NCI-H2107 treated with DMSO at 0.1 percent for 48 hours (cell line): Measurements from ENCODE around the gene ARMH2.

ENCODE experiments used
- DNase-seq: peaks from one replicate; lab custom pipeline; 2025; ENCODE audit not compliant: unreplicated experiment; lab: John Stamatoyannopoulos, UW

The ARMH2 gene

DNA sequence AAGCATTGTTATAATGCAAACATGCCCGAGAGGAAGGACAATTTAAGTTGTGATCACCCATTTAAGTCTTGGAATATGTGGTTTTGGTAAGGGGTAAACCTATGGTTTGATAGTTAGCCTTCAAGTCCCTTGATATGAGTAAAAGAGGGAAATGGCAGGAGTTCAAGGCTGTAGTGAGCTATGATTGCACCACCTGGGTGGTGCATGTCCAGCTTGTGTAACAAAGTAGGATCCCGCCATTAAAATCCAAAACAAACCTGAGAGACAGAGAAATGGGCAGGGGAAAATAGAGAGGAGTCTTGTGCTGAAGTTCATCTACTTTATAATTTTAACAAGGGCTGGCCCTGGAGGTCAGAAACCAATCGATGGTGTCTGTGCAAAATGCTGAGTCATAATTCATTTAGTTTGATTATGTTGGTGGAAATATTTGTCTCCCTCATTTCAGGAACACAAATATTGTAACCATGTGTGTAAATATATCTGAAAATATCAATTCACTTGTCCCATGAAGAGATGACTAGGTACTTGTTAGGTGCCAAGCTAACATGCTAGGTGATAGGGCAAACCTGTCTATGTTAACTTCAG is 23.2 kb upstream of the ARMH2 start:
- no peak for DNase-seq

DNA sequence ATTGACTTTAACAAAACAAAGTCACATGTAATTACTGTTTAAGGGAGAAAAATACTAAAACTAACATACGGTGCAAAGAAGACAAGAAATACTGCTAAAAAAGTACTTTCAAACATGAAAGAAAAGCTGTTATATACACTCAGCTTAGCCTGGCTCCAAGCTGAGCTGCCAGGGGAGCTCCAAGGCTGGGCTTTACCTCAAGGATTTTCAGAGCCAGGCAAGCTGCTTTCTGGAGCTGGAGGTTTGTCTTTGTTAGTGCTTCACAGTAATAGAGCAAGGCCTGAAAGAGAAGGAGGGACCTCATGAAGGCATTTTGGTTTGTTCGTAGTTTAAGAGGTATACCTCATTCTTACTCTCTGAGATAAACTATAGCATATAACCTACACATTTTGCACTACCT is 19.6 kb upstream of the ARMH2 start:
- no peak for DNase-seq

DNA sequence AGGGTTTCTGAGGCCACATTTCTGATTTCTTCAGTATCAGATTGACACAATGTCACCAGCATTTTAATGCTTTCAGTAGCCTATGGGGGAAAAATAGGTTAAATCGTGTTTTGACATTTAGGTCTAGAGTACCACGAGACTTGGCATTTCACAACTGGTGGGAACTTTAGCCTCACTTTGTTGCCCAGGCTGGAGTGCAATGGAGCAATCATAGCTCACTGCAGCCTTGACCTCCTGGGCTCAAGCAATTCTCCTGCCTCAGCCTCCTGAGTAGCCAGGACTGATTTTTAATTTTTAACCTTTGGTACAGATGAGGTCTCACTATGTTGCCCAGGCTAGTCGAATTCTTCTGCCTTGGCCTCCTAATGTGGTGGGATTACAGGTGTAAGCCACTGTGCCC is 11.0 kb upstream of the ARMH2 start:
- DNase-seq: no peak

DNA sequence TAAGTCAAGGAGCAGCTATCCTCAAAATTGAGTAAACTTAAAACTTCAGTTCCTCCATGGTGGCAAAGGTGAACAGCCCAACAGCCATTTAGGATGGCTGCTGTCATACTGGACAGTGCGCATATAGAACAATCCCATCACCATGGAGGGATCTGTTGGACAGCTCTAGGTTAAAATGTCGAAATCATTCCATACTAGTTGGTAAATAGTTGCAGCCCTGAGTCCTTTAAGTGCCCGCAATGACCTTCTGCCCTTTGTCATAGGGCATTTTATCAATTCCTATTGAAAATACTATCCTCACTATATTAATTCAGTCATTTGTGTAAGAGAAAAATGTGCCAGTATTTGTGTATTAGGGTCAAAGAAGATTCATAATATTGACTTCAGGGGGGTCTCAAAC is 8.9 kb upstream of the ARMH2 start:
- no peak for DNase-seq

DNA sequence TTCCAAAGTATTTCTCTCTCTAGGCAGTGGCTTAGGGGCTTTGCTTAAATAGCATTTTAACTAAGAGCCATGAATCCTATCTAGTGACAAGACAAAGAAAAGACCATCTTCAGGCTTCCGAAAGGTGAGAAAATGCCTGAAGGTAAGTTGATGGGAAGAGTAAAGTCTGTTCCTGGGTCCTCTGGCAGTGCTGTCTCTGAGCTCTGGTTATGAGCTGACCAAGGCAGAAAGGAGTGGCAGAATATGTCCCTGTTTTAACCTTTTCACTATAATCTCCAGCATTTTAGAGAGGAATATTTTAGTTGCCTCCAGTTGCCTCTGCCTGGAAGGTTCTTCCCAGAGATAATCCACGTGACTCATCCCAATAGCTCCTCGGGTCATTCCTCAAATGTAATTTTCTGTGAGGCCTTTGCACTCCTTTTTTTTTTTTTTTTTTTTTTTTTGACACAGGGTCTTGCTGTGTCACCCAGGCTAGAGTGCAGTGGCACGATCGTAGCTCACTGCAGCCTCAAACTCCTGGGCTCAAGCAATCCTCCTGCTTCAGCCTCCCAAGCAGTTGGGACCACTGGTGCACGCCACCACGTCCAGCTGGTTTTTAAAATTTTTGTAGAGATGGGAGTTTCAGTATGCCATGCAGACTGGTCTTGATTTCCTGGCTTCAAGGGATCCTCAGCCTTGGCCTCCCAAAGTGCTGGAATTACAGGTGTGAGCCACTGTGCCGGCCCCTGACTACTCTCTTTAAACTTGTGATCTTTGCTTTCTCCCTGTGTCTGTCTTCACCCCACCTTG is 3.7 kb upstream of the ARMH2 start:
- DNase-seq: no peak

DNA sequence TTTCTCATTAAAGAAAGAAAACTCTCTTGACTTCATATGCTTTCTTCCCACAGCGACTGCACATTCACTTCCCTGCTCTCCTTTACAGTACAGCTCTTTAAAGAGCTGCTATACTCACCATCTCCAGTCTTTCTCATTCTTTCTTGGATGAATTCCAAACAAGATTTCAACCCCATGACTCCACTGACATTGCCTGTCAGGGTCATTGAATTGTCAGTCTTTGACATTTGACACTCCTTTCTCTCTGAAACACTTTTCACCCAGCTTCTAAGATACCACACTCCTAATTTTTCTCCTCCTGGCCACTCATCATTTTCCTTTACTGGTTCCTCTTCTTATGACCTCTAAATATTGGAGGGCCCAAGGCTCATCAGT is 811 bp upstream of the ARMH2 start:
- no peak for DNase-seq

DNA sequence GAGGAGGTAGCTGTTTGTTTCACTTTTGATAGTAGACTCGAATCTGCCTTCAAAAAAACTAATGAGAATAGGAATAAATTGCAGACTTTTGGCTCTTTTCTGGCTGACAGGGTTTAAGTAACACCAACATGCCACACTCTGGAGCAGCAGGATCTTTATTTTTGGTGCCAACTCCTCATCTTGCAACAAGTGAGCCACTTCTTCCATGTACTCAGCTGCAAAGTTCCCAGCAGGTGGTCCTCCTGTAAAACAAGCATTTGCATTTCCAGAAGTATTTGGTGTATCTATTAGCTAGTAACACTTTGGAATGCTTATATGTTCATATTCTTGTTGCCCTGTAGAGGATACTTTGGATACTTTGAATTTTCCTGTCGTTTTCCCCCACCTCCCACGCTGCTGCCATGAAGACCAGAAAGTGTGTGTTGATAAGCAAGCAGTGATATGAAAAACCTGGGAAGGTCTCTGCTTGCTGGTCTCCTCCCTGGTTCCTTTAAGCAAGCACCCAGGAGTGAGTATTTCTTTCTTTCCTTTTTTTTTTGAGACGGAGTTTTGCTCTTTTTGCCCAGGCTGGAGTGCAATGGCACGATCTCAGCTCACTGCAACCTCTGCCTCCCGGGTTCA is 1.0 kb downstream of the ARMH2 start:
- no peak for DNase-seq

DNA sequence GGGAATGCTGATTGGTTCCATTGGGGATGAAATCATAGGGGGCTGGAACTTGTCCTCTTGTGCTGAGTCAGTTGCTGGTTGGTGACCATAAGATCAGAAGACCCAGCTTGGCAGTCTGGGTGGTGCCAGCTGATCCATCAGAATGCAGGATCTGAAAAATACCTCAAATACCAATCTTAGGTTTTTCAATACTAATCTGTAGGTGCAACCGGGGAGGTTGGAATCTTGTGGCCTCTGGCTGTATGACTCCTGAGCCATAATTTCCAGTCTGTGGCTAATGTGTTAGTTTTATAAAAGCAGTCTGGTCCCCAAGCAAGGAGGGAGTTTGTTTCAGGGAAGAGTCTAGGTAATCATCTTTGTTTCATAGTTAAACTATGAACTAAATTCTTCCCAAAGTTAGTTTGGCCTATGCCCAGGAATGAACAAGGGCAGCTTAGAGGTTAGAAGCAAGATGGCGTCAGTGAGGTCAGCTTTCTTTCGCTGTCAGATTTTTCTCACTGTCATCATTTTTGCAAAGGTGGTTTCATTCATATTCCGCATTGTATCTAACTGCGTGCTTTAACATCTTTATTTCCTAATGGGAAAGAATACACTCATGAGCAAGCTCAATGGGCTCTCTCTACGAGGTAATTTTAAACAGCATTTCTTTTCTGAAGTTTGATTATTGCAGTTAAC is 2.0 kb downstream of the ARMH2 start:
- DNase-seq: no peak

DNA sequence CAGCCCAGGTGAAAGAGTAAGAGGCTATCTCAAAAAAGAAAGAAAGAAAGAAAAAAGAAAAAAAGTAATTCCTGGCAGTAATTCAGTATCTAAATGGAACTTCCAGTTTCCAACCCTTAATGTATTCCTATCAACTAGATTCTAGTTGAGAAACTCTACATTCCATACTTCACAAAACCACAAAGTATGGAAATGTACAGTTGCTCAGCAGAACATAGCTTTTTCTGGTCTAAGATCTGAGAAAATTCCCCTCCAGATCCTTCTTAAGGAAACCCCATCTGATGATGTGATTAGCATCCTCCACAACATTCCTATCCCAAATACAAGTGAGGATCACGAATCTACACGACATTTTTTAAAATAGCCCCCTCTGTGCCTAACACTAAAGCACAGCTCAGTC is 3.6 kb downstream of the ARMH2 start:
- no peak for DNase-seq

DNA sequence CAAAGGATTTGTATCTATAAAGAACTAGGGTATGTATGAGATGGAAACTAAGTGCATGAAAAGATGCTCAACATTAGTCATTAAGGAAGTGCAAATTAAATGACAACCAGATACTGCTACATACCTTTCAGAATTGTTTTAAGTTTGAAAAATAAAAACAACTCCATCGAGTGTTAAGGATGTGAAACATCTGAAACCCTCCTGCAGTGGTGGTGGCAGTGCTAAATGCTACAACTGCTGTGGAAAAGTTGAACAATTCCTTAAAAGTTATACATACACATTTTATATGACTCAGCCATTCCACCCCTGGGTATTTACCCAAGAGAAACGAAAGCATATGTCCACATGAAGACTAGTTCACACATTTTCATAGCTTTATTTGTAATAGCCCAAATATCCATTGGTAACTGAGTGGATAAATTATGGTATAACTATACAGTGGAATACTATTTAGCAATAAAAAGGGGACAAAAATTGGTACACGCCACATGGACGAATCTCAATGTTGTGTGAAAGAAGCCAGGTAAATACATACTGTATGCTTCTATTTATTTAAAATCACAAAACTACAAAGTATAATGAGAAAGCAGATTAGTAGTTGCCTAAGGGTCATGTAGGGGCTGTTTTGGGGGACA is 10.6 kb downstream of the ARMH2 start:
- no peak for DNase-seq

DNA sequence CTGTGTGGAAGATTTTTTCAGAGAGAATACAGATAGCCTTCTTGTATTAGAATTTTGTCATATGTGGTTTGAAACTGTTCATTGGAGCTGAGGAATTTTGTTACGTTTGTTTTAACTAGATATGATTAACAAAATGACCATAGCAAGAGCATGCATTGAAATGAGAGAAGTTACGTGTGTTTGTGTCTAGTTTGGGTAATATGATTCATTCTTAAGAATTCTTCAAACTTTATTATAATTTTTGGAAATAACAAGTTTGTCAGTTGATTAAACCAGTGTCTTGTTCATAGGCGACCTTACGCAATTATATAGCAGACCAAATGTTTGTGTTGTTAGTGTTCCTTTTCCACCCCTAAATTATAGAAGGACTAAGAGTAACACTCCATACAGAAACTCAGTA is 18.5 kb downstream of the ARMH2 start:
- DNase-seq: no peak

DNA sequence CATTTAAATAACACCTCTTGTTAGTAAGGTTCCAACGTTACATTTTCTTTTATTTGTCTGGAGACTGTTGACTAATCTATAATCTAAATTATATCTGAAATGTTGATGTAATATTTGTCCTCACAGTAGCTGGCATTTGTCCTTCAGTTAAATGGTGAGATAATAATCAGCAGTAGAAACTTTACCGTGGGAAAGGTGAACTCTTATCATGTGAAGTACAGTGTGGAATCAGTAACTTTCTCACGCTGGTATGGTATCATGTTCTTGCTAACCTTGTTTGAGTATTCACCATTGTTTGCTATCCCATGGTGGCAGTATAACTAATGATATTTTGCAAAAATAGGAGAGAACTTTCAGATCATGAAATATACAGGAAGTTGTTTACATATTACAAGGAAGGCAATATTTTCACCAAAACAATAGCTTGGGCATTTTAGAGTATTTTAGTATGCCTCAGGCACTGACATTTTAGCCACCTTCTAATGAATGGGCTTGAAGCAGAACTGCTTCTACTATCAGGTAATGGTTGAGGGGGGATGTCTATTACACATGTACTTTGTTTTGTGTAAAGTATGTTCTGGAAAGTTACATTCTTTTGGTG is 19.2 kb downstream of the ARMH2 start:
- DNase-seq: no peak

DNA sequence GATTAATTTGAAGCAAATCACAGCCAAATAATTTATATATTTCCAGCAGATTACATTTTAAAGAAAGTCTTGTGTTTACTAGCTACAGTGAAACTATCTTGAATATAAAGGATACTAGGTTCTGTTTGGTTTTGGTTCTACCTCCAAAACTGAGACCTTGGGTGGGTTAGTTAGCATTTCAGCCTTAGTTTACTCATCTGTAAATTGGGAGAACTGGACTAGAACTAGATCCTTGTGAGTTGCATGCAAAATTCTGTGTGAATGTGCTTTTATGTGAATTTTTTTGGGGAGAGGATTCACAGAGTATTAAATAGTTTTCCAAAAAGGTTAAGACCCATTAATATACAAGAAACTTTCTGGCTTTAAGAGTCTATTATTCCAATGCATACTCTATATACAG is 19.8 kb downstream of the ARMH2 start:
- no peak for DNase-seq

DNA sequence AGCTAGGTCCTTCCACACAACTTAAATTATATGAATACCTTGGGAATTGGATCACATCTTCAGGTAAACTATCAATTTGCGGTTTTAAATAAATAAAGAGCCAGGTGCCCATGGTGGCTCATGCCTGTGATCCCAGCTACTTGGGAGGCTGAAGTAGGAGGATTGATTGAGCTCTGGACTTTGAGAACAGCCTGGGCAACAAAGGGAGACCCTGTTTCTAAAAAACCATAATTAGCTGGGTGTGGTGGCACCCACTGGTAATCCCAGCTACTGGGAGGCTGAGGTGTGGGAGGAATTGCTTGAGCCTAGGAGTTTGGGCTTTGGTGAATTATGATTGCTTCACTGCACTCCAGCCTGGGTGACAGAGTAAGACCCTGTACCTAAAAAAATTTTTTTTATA is 20.6 kb downstream of the ARMH2 start:
- DNase-seq: no peak

DNA sequence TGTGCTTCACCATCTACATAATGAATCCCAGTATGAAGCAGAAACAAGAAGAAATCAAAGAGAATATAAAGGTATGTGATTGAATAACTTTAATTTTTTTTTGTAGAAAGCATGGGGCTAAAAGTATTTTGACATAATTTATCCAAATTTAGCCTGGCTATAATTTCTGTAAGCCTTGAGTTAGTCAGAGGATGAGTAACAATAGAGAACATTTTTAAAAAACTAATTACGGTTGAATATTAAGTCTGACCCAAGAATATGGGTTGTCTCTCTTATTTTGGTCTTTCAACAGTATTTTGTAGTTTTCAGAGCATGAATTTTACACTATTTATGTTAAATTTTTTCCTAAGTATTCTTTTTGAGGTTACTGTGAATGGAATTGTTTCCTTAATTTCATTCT is 21.5 kb downstream of the ARMH2 start:
- DNase-seq: no peak

DNA sequence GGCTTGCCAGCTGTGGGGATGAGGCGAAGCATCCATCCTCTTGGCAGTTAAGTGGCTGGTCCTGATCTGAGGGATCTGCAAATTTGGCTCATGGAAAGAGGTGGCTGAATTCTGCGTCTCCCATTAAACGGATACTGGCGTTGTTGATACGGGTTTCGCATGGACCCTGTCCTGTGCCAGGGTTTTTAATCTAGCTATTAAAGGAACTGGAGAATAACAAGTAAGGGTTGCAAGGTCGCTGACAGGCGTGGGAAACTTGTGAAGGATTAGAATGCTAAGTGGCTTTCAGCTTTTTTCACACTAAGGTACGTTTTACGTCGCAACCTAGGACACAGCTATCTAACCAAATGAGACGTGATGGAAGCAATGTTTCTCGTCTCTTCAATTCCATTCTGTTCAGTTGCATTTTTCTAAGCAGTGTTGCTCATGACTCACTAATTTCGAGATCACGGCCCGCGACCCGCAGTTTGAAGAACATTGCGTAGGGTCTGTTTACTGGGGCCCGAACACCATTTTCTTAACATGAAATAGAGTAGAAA is 23.1 kb downstream of the ARMH2 start:
- no peak for DNase-seq

DNA sequence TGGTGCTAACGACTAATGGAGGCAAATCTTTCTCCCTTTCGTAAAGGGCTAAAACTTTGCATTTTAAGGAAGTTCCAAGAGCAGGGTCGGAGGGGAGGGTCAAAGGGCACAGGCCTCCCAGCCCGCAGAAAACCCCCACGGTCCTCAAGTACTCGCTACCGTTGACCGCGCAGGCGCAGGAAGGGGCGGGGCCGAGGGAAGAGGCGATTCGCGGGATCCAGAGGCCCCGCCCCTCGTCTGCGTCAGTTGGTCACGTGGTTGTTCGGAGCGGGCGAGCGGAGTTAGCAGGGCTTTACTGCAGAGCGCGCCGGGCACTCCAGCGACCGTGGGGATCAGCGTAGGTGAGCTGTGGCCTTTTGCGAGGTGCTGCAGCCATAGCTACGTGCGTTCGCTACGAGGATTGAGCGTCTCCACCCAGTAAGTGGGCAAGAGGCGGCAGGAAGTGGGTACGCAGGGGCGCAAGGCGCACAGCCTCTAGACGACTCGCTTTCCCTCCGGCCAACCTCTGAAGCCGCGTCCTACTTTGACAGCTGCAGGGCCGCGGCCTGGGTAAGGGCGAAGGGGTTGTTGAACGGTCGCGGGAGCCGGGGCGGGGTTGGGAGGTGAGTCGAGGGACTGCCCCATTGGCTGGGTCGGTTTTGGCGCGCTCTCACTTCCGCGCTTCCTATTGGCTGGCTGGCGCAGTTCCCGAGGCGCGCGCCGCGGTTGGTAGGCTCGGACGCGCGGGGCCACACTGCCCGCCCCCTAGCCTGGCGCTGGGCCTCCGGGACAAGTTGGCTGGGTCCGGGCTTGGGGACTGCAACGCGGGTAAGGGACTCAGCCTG is 23.8 kb downstream of the ARMH2 start, which contains the start of gene GMNN:
TSS of gene GMNN (plus strand) at position 242 of the 824 bp plus-strand sequence. CDS start 2,310 bp downstream, outside the sequence.
- DNase-seq: peak; percentile 92

DNA sequence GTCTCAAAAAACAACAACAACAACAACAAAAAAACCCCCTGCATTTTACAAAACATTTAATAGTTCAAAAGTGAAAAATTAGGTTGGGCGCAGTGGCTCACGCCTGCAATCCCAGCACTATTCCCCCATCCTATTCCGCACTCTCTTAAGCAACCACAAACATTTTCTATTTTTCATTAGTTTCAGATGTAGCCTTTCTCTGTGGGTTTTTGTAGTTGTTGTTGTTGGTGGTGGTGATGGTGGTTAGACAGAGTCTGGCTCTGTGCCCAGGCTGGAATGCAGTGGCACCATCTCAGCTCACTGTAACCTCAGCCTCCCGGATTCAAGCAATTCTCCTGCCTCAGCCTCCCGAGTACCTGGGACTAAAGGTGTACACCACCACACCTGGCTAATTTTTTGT is 30.4 kb downstream of the ARMH2 start:
- no peak for DNase-seq

DNA sequence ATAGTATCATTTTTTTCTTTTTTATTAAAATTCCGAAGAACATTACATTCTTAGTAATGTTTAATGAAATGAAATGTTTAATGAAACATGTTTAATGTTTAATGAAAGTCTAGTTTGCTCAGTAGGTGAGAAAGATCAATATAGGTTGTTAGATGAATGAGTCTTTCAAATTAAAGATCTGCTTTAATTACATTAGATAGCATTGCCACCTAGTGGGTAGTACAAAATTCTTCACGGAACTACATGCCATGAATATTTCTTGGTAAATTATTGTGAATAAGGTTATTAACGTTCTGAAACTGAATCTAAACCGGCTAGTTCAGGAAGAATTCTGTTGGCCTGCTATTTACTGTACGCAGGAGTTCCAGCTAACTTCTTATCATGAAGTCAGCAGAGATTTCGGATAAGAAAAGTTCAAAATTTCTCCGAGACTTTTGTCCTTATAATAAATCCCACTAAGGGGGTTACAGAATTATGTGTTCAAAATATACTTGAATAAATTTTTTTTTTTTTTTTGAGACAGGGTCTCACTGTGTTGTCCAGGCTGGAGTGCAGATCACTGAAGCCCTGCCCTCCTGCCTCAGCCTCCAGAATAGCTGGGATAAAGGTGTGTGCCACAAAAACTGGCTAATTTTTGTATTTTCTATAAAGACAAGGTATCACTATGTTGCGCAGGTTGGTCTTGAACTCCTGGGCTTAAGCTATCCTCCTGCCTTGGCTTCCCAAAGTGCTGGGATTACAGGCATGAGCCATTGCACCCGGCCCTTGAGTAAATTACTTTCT is 31.8 kb downstream of the ARMH2 start:
- DNase-seq: peak; percentile 6
